Measurements from ENCODE around the gene POU2AF3. TPM values are rescaled to one million over a fixed set of nuclear protein-coding genes. Genes with fewer than 3 reads are reported as not detected.

Gene POU2AF3
- total and polyA plus RNA-seq, 3 donors from 2014 or later = 6.4 to 11.5 (median 9.0) TPM

- Histone ChIP-seq H3K27ac (no peak overlapping the region), H3K4me1 (peaks cover 3% of the 10 kb centered on the region), H3K4me3 (no peak overlapping the region), H3K9me3 (no peaks in the 10 kb centered on the region), H3K27me3 (no peaks in the 10 kb centered on the region), H3K36me3 (ENCODE audit: low read depth, missing control alignments) (no peaks in the 10 kb centered on the region)
- intact Hi-C loops (cut with DNase I; ENCODE audit: low total_unique reads) = no loop called here
- 59 to 62% methylated on average over 3 of the region's 3 CpGs for WGBS, 2 donors
- no peak for DNase-seq
- no peak for TF ChIP-seq POLR2A (IDR thresholded peaks at IDR 0.05)
- no peak for TF ChIP-seq CTCF (IDR thresholded peaks at IDR 0.05)
Measured at GRCh38 chr11:111302298-111302697, 4.0 kb downstream of the POU2AF3 start.

GRCh38 chr11:111303461-111303860, 5.1 kb downstream of the POU2AF3 start:
- WGBS, 2 donors = 45 to 55% methylated on average over 4 of the region's 4 CpGs
- no peak for DNase-seq
- TF ChIP-seq POLR2A (IDR thresholded peaks at IDR 0.05) (no peak), CTCF (IDR thresholded peaks at IDR 0.05) (no peak)
- no peaks in the 10 kb centered on the region for H3K36me3 ChIP-seq (ENCODE audit: low read depth, missing control alignments)
- no peaks in the 10 kb centered on the region for H3K27me3 ChIP-seq
- no peaks in the 10 kb centered on the region for H3K9me3 ChIP-seq
- intact Hi-C loops (cut with DNase I; ENCODE audit: low total_unique reads) = no loop called here
- H3K4me1 ChIP-seq = peaks cover 3% of the 10 kb centered on the region
- no peak overlapping the region for H3K27ac ChIP-seq
- H3K4me3 ChIP-seq = no peak overlapping the region

GRCh38 chr11:111305162-111305802, 6.9 kb downstream of the POU2AF3 start:
- no peaks in the 10 kb centered on the region for H3K9me3 ChIP-seq
- 45 to 58% methylated on average over 5 of the region's 5 CpGs for WGBS, 2 donors
- no peaks in the 10 kb centered on the region for H3K4me1 ChIP-seq
- no peaks in the 10 kb centered on the region for H3K36me3 ChIP-seq (ENCODE audit: low read depth, missing control alignments)
- peak overlapping the region in 1 of 2 donors; percentile 17 for H3K27ac ChIP-seq
- TF ChIP-seq CTCF (IDR thresholded peaks at IDR 0.05) (no peak), POLR2A (IDR thresholded peaks at IDR 0.05) (no peak)
- H3K27me3 ChIP-seq = no peaks in the 10 kb centered on the region
- no peak for DNase-seq
- no peak overlapping the region for H3K4me3 ChIP-seq
- intact Hi-C loops (cut with DNase I; ENCODE audit: low total_unique reads) = no loop called here

GRCh38 chr11:111305876-111306275, 7.5 kb downstream of the POU2AF3 start:
- H3K36me3 ChIP-seq (ENCODE audit: low read depth, missing control alignments) = no peaks in the 10 kb centered on the region
- TF ChIP-seq POLR2A (IDR thresholded peaks at IDR 0.05) (no peak), CTCF (IDR thresholded peaks at IDR 0.05) (no peak)
- H3K9me3 ChIP-seq = no peaks in the 10 kb centered on the region
- H3K4me3 ChIP-seq = no peak overlapping the region
- intact Hi-C loops (cut with DNase I; ENCODE audit: low total_unique reads) = no loop called here
- WGBS, 2 donors = 80 to 81% methylated on average over 4 of the region's 4 CpGs
- no peak for DNase-seq
- H3K27me3 ChIP-seq = no peaks in the 10 kb centered on the region
- peak overlapping the region in 1 of 2 donors; percentile 17 for H3K27ac ChIP-seq
- no peaks in the 10 kb centered on the region for H3K4me1 ChIP-seq

GRCh38 chr11:111306321-111306720, 8.0 kb downstream of the POU2AF3 start:
- DNase-seq = no peak
- TF ChIP-seq POLR2A (IDR thresholded peaks at IDR 0.05) = no peak
- TF ChIP-seq CTCF (IDR thresholded peaks at IDR 0.05) = no peak
- 88 to 91% methylated on average over 5 of the region's 5 CpGs for WGBS, 2 donors
- intact Hi-C loops (cut with DNase I; ENCODE audit: low total_unique reads) = no loop called here
- Histone ChIP-seq H3K4me3 (no peak overlapping the region), H3K4me1 (no peaks in the 10 kb centered on the region), H3K27ac (no peak overlapping the region), H3K27me3 (no peaks in the 10 kb centered on the region), H3K9me3 (no peaks in the 10 kb centered on the region), H3K36me3 (ENCODE audit: low read depth, missing control alignments) (no peaks in the 10 kb centered on the region)
